Hematopoietic multipotent progenitor cell treated with erythropoietin and hydrocortisone succinate and interleukin-3 and kit ligand, for 4 days (in vitro differentiated cells): ENCODE measurements around the gene RBM20.
"Not testable (repeated sequence)": the region's sequence is repeated elsewhere in the genome, so short reads cannot be mapped to it uniquely, and the experiment has no call there.

Experiments
- DNase-seq: peaks from one replicate; pipeline ENCODE4 v3.0.0-alpha.2; 2015

RBM20 gene

GRCh38 chr10:110649347-110650264 lies 5.5 kb downstream of the RBM20 start:
- DNase-seq = peak; percentile 22

GRCh38 chr10:110650265-110650668 lies 6.1 kb downstream of the RBM20 start:
- no peak for DNase-seq

- DNase-seq = peak; percentile 57
These were observed 7.2 kb downstream of the RBM20 start for GRCh38 chr10:110651044-110651958.

GRCh38 chr10:110652475-110653118 lies 8.5 kb downstream of the RBM20 start:
- DNase-seq = no peak

- no peak for DNase-seq
These were observed 11.2 kb downstream of the RBM20 start for GRCh38 chr10:110655320-110655719.

GRCh38 chr10:110656612-110657011 lies 12.5 kb downstream of the RBM20 start:
- DNase-seq = no peak

- no peak for DNase-seq
These were observed 14.0 kb downstream of the RBM20 start for GRCh38 chr10:110657973-110658691.

GRCh38 chr10:110659558-110659957 lies 15.4 kb downstream of the RBM20 start:
- DNase-seq = no peak

- DNase-seq = not testable (repeated sequence)
These were observed 16.2 kb downstream of the RBM20 start for GRCh38 chr10:110660289-110660688.

- DNase-seq = no peak
These were observed 17.2 kb downstream of the RBM20 start for GRCh38 chr10:110661292-110661691.

- no peak for DNase-seq
These were observed 20.6 kb downstream of the RBM20 start for GRCh38 chr10:110664483-110665420.

- DNase-seq = not testable (repeated sequence)
These were observed 22.1 kb downstream of the RBM20 start for GRCh38 chr10:110666259-110666658.

GRCh38 chr10:110666673-110667072 lies 22.5 kb downstream of the RBM20 start:
- DNase-seq = no peak

- no peak for DNase-seq
These were observed 23.6 kb downstream of the RBM20 start for GRCh38 chr10:110667620-110668343.

GRCh38 chr10:110668443-110668842 lies 24.3 kb downstream of the RBM20 start:
- no peak for DNase-seq

- DNase-seq = peak; percentile 21
These were observed 26.2 kb downstream of the RBM20 start for GRCh38 chr10:110670335-110670734.

- DNase-seq = peak; percentile 94
These were observed 27.8 kb downstream of the RBM20 start for GRCh38 chr10:110671788-110672579.

- no peak for DNase-seq
These were observed 28.4 kb downstream of the RBM20 start for GRCh38 chr10:110672580-110672919.

GRCh38 chr10:110676016-110676415 lies 31.9 kb downstream of the RBM20 start:
- no peak for DNase-seq
